Peyer's patch (tissue), 4 donors: ENCODE data around the gene FRMD4A. TPM values are rescaled to one million over a fixed set of nuclear protein-coding genes. Genes with fewer than 3 reads are reported as not detected.
"Not testable (repeated sequence)": the region's sequence is repeated elsewhere in the genome, so short reads cannot be mapped to it uniquely, and the experiment has no call there.

Experiments
- DNase-seq, 3 donors: peaks; one replicate each; pipeline ENCODE4 v3.0.0-alpha.2; 2017 to 2019
- H3K27ac ChIP-seq, 4 donors: fragments of 200-600 bp; sonication (generic); one replicate each; pipeline ENCODE4 v1.5.1; 2016 to 2019
- H3K27me3 ChIP-seq, 2 donors: fragments of 200-600 bp; sonication (generic); one replicate each; pipeline ENCODE4 v1.5.1; 2019
- H3K36me3 ChIP-seq, 3 donors: fragments of 200-600 bp; sonication (generic); one replicate each; pipeline ENCODE4 v1.5.1; 2016 to 2019
- H3K4me1 ChIP-seq, 4 donors: fragments of 200-600 bp; sonication (generic); one replicate each; pipeline ENCODE4 v1.5.1; 2016 to 2019
- H3K4me3 ChIP-seq, 4 donors: fragments of 200-600 bp; sonication (generic); 1 replicate in 3 of 4; 2 replicates in 1 of 4; pipeline ENCODE4 v1.5.1; 2016 to 2019; ENCODE audit warnings: mild to moderate bottlenecking in 1 of 4
- H3K9me3 ChIP-seq, 4 donors: fragments of 200-600 bp; sonication (generic); one replicate each; pipeline ENCODE4 v1.5.1; 2016 to 2019; ENCODE audit warnings: mild to moderate bottlenecking in 1 of 4
- POLR2A ChIP-seq, 2 donors: fragments of 450-650 bp; IDR thresholded peaks; one replicate each; pipeline ENCODE4 v1.5.1; 2017; ENCODE audit warnings: antibody characterized with exemption in 2 of 2, mild to moderate bottlenecking in 2 of 2, moderate library complexity in 2 of 2
- total RNA-seq, 4 donors: library from RNA; depleted of rRNA; stranded (reverse); fragments of >200 nt; gene quantifications; one replicate each; pipeline ENCODE4 v1.1.0, GENCODE V29; 2016
- TF ChIP-seq, protein P1 (sequence below), 6 experiments: fragments of 450-650 bp in 4 of 6; fragments of 200-600 bp in 2 of 6; sonication (generic) in 1 of 6; IDR thresholded peaks; one replicate each; pipeline ENCODE4 v1.5.1; 2017 to 2019; ENCODE audit warnings: antibody characterized with exemption in 6 of 6, mild to moderate bottlenecking in 3 of 6, moderate library complexity in 1 of 6

Gene FRMD4A
- total RNA-seq, 4 donors from 2014 or later = 3.0 to 47.9 (median 5.9) TPM

DNA sequence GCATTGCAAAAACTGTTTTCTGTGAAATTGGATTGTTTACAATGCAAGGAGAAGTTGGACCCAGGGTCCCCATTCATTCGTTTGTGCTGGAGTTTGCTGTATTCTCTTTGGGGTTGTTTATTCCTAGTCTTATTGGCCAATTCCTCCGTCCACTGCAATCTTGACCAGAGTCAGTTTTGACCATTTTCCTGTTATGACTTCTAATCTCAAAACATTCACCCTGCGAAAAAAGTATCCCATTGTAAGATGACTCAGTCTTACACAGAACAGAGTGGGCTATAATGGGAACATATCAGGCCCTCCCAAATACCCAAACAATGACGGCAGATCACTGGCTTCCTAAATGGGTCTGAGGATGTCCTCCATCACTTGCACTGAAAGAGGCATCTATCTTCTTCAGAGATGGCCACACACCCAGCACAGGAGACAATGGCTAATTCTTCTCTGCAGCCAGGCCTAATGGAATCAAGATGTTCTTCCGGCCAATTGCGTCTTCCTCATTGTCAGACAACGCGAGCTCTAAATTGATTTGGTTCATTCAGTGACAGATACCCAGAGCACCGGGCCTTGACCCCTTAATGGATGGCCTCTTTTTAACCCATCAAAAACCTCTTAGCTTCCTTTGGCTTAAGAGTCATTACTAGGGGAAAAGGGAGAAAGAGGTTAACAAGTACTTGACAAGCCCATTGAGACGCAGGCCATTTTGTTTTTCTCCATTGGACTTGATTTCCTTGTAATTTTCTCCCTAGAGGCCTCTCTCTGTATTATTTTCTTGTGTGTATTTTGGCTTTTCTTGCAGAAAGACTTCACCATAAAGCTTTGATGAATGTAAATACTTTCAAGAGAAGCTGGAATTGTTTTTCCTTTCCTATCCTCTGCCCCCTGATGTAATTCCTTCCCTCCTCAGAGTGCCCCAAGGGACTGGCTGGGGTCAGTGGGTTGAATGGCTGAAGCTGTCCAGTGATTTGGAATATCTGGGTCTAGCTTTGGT, 614.3 kb downstream of the FRMD4A start:
- TF ChIP-seq POLR2A (IDR thresholded peaks at IDR 0.05) = no peak
- TF ChIP-seq, protein P1, sequence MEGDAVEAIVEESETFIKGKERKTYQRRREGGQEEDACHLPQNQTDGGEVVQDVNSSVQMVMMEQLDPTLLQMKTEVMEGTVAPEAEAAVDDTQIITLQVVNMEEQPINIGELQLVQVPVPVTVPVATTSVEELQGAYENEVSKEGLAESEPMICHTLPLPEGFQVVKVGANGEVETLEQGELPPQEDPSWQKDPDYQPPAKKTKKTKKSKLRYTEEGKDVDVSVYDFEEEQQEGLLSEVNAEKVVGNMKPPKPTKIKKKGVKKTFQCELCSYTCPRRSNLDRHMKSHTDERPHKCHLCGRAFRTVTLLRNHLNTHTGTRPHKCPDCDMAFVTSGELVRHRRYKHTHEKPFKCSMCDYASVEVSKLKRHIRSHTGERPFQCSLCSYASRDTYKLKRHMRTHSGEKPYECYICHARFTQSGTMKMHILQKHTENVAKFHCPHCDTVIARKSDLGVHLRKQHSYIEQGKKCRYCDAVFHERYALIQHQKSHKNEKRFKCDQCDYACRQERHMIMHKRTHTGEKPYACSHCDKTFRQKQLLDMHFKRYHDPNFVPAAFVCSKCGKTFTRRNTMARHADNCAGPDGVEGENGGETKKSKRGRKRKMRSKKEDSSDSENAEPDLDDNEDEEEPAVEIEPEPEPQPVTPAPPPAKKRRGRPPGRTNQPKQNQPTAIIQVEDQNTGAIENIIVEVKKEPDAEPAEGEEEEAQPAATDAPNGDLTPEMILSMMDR (IDR thresholded peaks at IDR 0.05) = no peak
- peaks cover 0 to 12% (median 2%) of the 10 kb centered on the region in 4 donors for H3K4me1 ChIP-seq
- no peak overlapping the region for H3K4me3 ChIP-seq
- H3K36me3 ChIP-seq = no peaks in the 10 kb centered on the region
- no peak for DNase-seq
- H3K27me3 ChIP-seq = no peaks in the 10 kb centered on the region
- no peaks in the 10 kb centered on the region for H3K9me3 ChIP-seq
- peak overlapping the region in 2 of 4 donors; percentile 4 to 12 for H3K27ac ChIP-seq

DNA sequence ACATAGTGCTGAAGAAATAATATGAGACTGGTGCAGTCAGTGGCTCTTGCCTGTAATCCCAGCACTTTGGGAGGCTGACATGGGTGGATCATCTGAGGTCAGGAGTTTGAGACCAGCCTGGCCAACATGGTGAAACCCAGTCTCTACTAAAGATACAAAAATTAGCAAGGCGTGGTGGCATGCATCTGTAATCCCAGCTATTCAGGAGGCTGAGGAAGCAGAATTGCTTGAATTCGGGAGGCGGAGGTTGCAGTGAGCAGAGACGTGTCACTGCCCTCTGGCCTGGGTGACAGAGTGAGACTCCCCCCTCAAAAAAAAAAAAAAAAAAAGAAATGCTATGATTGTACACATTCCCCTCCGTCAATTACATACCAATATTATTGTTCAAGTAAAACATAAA, 615.1 kb downstream of the FRMD4A start:
- H3K36me3 ChIP-seq, H3K9me3 ChIP-seq, H3K27me3 ChIP-seq, H3K4me3 ChIP-seq, DNase-seq: not testable (repeated sequence)
- peak overlapping the region in 1 of 4 donors; percentile 4 for H3K27ac ChIP-seq
- H3K4me1 ChIP-seq = peaks cover 0 to 12% (median 2%) of the 10 kb centered on the region in 4 donors

DNA sequence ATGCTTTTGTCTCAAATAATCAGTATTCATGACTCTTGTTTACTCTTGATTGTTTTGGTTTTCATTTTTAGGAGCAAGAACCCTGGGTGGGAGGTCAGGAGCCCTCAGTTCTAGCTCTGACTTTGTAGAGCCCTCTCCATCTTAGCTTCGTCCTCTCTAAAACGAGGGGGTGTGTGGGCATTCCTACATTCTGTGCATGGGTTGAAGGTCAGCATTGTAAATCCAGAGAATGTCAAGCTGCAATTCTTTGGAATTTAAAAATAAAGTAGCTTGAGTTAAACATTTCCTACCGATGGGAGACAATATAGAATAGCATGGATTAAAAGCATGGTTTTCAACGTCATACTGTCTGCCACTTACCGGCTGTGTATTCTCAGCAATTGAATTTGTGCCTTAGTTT, 615.6 kb downstream of the FRMD4A start:
- no peak for DNase-seq
- H3K4me3 ChIP-seq = no peak overlapping the region
- peaks cover 0 to 12% (median 2%) of the 10 kb centered on the region in 4 donors for H3K4me1 ChIP-seq
- H3K9me3 ChIP-seq = no peaks in the 10 kb centered on the region
- TF ChIP-seq, protein P1 (IDR thresholded peaks at IDR 0.05) = no peak
- no peak for TF ChIP-seq POLR2A (IDR thresholded peaks at IDR 0.05)
- H3K27ac ChIP-seq = no peak overlapping the region
- H3K36me3 ChIP-seq = no peaks in the 10 kb centered on the region
- H3K27me3 ChIP-seq = no peaks in the 10 kb centered on the region

DNA sequence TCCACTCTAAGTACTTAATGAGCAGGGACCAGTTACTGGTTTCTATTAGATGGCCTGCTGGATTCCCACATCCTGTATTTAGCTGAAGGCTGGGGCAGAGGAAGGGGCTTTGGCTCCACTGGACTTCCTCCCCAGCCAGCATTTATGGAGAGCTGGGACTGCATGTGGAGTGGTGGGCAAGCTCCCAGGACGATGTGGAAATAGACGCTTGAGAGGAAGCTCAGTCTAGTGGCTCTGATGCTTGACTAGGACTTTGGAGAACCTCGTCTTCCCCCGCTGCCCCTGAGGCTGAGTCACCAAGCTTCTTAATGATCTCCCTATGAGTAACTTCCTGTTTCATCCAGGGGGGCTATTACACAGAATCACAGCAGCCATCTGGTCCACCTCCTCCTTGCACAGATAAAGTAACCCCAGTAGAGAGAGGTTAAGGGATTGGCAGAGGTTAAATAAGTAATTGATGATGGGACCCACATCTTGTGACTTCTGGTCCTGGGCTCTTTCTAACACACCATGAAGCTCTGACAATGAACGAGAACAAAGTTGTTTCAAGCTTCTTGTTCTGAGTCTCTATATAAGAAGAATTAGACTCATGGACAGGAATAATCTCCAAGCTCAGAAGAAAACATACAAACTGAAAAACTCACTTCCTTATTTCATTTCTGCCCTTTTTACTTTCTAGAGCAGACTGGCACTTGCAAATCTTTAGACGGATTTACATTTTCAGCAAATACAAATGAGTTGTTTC, 617.7 kb downstream of the FRMD4A start:
- H3K4me1 ChIP-seq = peaks cover 0 to 5% (median 0%) of the 10 kb centered on the region in 4 donors
- no peak overlapping the region for H3K4me3 ChIP-seq
- no peaks in the 10 kb centered on the region for H3K36me3 ChIP-seq
- H3K9me3 ChIP-seq = no peaks in the 10 kb centered on the region
- H3K27ac ChIP-seq = peak overlapping the region in 3 of 4 donors; percentile 38 to 70 (median 68)
- H3K27me3 ChIP-seq = no peaks in the 10 kb centered on the region
- peak in 2 of 3 donors; percentile 35 to 82 for DNase-seq
- no peak for TF ChIP-seq POLR2A (IDR thresholded peaks at IDR 0.05)
- TF ChIP-seq, protein P1 (IDR thresholded peaks at IDR 0.05) = no peak

DNA sequence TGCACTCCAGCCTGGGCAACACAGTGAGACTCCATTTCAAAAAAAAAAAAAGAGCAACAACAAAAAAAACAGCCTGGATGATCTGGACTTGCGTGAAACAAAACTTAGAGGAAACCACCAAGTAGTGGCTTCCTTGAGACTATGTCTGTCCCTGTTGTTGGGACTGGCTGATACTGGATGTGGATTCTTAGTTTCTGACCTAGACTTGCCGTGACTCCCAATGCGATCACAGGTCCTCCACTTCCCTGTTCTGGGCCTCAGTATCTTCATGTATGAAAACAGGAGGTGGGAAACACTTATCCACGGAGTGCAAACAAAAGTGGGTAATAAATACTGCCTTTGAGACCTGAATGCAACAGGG, 618.3 kb downstream of the FRMD4A start:
- H3K36me3 ChIP-seq = no peaks in the 10 kb centered on the region
- no peaks in the 10 kb centered on the region for H3K27me3 ChIP-seq
- no peaks in the 10 kb centered on the region for H3K9me3 ChIP-seq
- TF ChIP-seq, protein P1 (IDR thresholded peaks at IDR 0.05) = no peak
- TF ChIP-seq POLR2A (IDR thresholded peaks at IDR 0.05) = no peak
- DNase-seq = no peak
- no peak overlapping the region for H3K4me3 ChIP-seq
- peaks cover 0 to 8% (median 0%) of the 10 kb centered on the region in 4 donors for H3K4me1 ChIP-seq
- H3K27ac ChIP-seq = peak overlapping the region in 3 of 4 donors; percentile 38 to 70 (median 68)

DNA sequence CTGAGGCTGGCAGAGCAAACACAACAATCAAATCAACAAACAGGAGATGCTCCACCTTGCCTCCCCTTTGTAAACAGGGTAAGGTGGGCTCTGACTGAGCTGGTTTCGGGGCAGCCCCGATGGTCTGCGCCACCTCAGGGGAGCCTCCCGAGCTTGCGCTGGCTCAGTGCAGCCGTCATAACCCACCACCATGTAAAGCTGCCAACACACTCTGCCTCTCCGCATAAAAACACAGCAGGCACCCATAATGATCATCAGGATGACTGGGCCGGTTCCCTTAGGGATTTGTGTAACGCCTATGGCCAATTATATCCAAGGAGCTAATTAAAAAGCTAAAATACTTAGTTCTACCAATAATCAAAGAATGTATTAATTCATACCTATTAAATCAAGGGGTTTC, 619.4 kb downstream of the FRMD4A start:
- Histone ChIP-seq H3K27me3 (no peaks in the 10 kb centered on the region), H3K27ac (no peak overlapping the region), H3K4me1 (peaks cover 0 to 10% (median 0%) of the 10 kb centered on the region in 4 donors), H3K4me3 (no peak overlapping the region), H3K9me3 (no peaks in the 10 kb centered on the region), H3K36me3 (no peaks in the 10 kb centered on the region)
- no peak for DNase-seq
- TF ChIP-seq, protein P1 (IDR thresholded peaks at IDR 0.05) = no peak
- TF ChIP-seq POLR2A (IDR thresholded peaks at IDR 0.05) = no peak
